Measurements from ENCODE around the gene SKAP1. TPM values are rescaled to one million over a fixed set of nuclear protein-coding genes. Genes with fewer than 3 reads are reported as not detected.
A peak's percentile ranks its signal among the peaks of the same experiment; 100 is the strongest.

Gene SKAP1
- total and polyA plus RNA-seq, 2 experiments from 2014 or later, result 0.27 TPM; not detected in 1

DNA sequence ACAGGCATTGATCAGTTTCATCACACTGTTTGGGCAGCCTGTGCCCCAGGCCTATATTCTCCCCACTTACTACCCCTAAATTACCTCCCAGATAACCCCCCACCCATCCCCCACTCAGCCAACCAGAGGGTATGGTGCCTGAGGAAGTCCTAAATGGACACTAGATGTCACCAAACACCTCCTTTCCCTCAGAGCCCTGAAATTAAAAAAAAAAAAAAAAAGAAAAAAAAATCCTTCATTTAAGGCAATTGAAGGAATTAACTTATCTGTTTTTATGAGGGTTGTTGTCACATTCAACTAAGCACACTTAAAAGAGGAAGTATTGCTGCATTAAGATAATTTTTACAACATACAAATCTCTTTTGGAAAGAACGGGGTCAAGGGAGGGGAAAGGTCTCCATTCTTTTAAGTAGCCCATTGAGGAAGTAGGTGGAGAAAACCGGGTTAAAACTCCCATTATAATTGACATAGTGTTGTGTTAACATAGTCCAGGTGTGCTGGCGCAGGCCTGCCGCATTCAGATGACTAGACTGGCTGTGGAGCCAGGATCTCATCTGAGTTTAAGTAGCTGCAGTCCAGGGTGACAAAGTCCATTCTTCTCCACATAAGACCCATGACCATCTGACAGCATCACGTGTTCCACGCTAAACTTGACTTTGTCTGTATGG is 276.2 kb downstream of the SKAP1 start:
- TF ChIP-seq, protein P1, sequence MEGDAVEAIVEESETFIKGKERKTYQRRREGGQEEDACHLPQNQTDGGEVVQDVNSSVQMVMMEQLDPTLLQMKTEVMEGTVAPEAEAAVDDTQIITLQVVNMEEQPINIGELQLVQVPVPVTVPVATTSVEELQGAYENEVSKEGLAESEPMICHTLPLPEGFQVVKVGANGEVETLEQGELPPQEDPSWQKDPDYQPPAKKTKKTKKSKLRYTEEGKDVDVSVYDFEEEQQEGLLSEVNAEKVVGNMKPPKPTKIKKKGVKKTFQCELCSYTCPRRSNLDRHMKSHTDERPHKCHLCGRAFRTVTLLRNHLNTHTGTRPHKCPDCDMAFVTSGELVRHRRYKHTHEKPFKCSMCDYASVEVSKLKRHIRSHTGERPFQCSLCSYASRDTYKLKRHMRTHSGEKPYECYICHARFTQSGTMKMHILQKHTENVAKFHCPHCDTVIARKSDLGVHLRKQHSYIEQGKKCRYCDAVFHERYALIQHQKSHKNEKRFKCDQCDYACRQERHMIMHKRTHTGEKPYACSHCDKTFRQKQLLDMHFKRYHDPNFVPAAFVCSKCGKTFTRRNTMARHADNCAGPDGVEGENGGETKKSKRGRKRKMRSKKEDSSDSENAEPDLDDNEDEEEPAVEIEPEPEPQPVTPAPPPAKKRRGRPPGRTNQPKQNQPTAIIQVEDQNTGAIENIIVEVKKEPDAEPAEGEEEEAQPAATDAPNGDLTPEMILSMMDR (conservative IDR thresholded peaks at IDR 0.05; ENCODE audit: low read depth in 2 of 2), result peak; percentile 76 to 85
- TF ChIP-seq EZH2 (IDR thresholded peaks at IDR 0.05; ENCODE audit: low read depth, unreplicated experiment), result no peak
- TF ChIP-seq, protein P2, sequence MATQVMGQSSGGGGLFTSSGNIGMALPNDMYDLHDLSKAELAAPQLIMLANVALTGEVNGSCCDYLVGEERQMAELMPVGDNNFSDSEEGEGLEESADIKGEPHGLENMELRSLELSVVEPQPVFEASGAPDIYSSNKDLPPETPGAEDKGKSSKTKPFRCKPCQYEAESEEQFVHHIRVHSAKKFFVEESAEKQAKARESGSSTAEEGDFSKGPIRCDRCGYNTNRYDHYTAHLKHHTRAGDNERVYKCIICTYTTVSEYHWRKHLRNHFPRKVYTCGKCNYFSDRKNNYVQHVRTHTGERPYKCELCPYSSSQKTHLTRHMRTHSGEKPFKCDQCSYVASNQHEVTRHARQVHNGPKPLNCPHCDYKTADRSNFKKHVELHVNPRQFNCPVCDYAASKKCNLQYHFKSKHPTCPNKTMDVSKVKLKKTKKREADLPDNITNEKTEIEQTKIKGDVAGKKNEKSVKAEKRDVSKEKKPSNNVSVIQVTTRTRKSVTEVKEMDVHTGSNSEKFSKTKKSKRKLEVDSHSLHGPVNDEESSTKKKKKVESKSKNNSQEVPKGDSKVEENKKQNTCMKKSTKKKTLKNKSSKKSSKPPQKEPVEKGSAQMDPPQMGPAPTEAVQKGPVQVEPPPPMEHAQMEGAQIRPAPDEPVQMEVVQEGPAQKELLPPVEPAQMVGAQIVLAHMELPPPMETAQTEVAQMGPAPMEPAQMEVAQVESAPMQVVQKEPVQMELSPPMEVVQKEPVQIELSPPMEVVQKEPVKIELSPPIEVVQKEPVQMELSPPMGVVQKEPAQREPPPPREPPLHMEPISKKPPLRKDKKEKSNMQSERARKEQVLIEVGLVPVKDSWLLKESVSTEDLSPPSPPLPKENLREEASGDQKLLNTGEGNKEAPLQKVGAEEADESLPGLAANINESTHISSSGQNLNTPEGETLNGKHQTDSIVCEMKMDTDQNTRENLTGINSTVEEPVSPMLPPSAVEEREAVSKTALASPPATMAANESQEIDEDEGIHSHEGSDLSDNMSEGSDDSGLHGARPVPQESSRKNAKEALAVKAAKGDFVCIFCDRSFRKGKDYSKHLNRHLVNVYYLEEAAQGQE (IDR thresholded peaks at IDR 0.05; ENCODE audit: unreplicated experiment), result no peak
- no peaks in the 10 kb centered on the region for H3K9me2 ChIP-seq (ENCODE audit: insufficient read depth)
- H3K79me2 ChIP-seq (replicated peaks; ENCODE audit: insufficient read depth), result no peaks in the 10 kb centered on the region
- Mint-ChIP-seq H3K4me1 (peaks cover 43% of the 10 kb centered on the region), H3K27me3 (ENCODE audit: insufficient read depth, low read depth, poor library complexity) (peaks cover 19% of the 10 kb centered on the region), H3K27ac (no peak overlapping the region), H3K4me3 (no peak overlapping the region), H3K9me3 (peaks cover 5% of the 10 kb centered on the region; the same call in 2 of the 3 replicates), H3K36me3 (ENCODE audit: low read depth) (no peaks in the 10 kb centered on the region)
- ATAC-seq (peak; percentile 77), DNase-seq (ENCODE audit: low spot score) (peak; percentile 80)
- no peak overlapping the region for H3K4me2 ChIP-seq
- peaks cover under 1% of the 10 kb centered on the region; the same call in 1 of the 2 replicates for H3K27me3 ChIP-seq (ENCODE audit: insufficient read depth)
- no peaks in the 10 kb centered on the region for H3K36me3 ChIP-seq (ENCODE audit: insufficient read depth)
- H3F3A ChIP-seq (replicated peaks; ENCODE audit: low read depth), result no peaks in the 10 kb centered on the region; the same call in 1 of the 2 replicates
- no peak overlapping the region for H3K27ac ChIP-seq (ENCODE audit: low read depth)
- no peak overlapping the region for H3K4me3 ChIP-seq
- H3K4me1 ChIP-seq (ENCODE audit: insufficient read depth), result peaks cover 22% of the 10 kb centered on the region
- no peaks in the 10 kb centered on the region for H4K20me1 ChIP-seq (replicated peaks; ENCODE audit: insufficient read depth)
- H2AFZ ChIP-seq, result no peak overlapping the region

DNA sequence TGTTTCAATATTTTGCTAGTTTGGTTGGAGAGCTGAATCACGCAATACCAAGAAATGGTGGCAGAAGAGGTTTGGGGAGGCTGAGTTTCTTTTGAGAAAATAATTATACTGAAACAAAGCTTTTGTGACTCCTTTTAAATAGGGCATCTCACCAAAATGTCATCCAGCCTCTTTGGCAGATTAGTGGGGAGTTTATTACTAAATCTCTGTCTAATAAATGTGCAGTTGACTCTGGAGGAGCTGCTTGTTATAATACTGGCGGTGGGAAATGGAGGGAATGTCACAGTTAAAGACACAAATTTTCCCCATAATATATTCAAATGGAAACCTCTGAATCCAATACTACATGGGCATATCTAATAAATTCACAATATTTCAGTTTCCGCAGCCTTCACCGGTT is 277.7 kb downstream of the SKAP1 start:
- Histone ChIP-seq H3K36me3 (ENCODE audit: insufficient read depth) (no peaks in the 10 kb centered on the region), H3K4me3 (no peak overlapping the region), H2AFZ (no peak overlapping the region), H3K4me2 (no peak overlapping the region), H3K27ac (ENCODE audit: low read depth) (no peak overlapping the region), H3K27me3 (ENCODE audit: insufficient read depth) (no peaks in the 10 kb centered on the region), H4K20me1 (replicated peaks; ENCODE audit: insufficient read depth) (no peaks in the 10 kb centered on the region), H3F3A (replicated peaks; ENCODE audit: low read depth) (no peaks in the 10 kb centered on the region; the same call in 1 of the 2 replicates), H3K9me2 (ENCODE audit: insufficient read depth) (no peaks in the 10 kb centered on the region), H3K4me1 (ENCODE audit: insufficient read depth) (peaks cover 30% of the 10 kb centered on the region), H3K79me2 (replicated peaks; ENCODE audit: insufficient read depth) (no peaks in the 10 kb centered on the region)
- no peak overlapping the region for H3K27ac Mint-ChIP-seq
- peaks cover 13% of the 10 kb centered on the region for H3K27me3 Mint-ChIP-seq (ENCODE audit: insufficient read depth, low read depth, poor library complexity)
- no peak overlapping the region for H3K4me3 Mint-ChIP-seq
- no peaks in the 10 kb centered on the region for H3K9me3 Mint-ChIP-seq
- no peak for ATAC-seq
- H3K36me3 Mint-ChIP-seq (ENCODE audit: low read depth), result no peaks in the 10 kb centered on the region
- H3K4me1 Mint-ChIP-seq, result peaks cover 53% of the 10 kb centered on the region
- DNase-seq (ENCODE audit: low spot score), result no peak
- TF ChIP-seq JUNB (IDR thresholded peaks at IDR 0.05; ENCODE audit: unreplicated experiment) (no peak), EZH2 (IDR thresholded peaks at IDR 0.05; ENCODE audit: low read depth, unreplicated experiment) (no peak), STAT1 (IDR thresholded peaks at IDR 0.05; ENCODE audit: unreplicated experiment) (no peak), POLR2AphosphoS5 (IDR thresholded peaks at IDR 0.05; ENCODE audit: low read depth) (no peak)
- TF ChIP-seq, protein P3, sequence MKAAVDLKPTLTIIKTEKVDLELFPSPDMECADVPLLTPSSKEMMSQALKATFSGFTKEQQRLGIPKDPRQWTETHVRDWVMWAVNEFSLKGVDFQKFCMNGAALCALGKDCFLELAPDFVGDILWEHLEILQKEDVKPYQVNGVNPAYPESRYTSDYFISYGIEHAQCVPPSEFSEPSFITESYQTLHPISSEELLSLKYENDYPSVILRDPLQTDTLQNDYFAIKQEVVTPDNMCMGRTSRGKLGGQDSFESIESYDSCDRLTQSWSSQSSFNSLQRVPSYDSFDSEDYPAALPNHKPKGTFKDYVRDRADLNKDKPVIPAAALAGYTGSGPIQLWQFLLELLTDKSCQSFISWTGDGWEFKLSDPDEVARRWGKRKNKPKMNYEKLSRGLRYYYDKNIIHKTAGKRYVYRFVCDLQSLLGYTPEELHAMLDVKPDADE (IDR thresholded peaks at IDR 0.05), result no peak
- TF ChIP-seq, protein P4, sequence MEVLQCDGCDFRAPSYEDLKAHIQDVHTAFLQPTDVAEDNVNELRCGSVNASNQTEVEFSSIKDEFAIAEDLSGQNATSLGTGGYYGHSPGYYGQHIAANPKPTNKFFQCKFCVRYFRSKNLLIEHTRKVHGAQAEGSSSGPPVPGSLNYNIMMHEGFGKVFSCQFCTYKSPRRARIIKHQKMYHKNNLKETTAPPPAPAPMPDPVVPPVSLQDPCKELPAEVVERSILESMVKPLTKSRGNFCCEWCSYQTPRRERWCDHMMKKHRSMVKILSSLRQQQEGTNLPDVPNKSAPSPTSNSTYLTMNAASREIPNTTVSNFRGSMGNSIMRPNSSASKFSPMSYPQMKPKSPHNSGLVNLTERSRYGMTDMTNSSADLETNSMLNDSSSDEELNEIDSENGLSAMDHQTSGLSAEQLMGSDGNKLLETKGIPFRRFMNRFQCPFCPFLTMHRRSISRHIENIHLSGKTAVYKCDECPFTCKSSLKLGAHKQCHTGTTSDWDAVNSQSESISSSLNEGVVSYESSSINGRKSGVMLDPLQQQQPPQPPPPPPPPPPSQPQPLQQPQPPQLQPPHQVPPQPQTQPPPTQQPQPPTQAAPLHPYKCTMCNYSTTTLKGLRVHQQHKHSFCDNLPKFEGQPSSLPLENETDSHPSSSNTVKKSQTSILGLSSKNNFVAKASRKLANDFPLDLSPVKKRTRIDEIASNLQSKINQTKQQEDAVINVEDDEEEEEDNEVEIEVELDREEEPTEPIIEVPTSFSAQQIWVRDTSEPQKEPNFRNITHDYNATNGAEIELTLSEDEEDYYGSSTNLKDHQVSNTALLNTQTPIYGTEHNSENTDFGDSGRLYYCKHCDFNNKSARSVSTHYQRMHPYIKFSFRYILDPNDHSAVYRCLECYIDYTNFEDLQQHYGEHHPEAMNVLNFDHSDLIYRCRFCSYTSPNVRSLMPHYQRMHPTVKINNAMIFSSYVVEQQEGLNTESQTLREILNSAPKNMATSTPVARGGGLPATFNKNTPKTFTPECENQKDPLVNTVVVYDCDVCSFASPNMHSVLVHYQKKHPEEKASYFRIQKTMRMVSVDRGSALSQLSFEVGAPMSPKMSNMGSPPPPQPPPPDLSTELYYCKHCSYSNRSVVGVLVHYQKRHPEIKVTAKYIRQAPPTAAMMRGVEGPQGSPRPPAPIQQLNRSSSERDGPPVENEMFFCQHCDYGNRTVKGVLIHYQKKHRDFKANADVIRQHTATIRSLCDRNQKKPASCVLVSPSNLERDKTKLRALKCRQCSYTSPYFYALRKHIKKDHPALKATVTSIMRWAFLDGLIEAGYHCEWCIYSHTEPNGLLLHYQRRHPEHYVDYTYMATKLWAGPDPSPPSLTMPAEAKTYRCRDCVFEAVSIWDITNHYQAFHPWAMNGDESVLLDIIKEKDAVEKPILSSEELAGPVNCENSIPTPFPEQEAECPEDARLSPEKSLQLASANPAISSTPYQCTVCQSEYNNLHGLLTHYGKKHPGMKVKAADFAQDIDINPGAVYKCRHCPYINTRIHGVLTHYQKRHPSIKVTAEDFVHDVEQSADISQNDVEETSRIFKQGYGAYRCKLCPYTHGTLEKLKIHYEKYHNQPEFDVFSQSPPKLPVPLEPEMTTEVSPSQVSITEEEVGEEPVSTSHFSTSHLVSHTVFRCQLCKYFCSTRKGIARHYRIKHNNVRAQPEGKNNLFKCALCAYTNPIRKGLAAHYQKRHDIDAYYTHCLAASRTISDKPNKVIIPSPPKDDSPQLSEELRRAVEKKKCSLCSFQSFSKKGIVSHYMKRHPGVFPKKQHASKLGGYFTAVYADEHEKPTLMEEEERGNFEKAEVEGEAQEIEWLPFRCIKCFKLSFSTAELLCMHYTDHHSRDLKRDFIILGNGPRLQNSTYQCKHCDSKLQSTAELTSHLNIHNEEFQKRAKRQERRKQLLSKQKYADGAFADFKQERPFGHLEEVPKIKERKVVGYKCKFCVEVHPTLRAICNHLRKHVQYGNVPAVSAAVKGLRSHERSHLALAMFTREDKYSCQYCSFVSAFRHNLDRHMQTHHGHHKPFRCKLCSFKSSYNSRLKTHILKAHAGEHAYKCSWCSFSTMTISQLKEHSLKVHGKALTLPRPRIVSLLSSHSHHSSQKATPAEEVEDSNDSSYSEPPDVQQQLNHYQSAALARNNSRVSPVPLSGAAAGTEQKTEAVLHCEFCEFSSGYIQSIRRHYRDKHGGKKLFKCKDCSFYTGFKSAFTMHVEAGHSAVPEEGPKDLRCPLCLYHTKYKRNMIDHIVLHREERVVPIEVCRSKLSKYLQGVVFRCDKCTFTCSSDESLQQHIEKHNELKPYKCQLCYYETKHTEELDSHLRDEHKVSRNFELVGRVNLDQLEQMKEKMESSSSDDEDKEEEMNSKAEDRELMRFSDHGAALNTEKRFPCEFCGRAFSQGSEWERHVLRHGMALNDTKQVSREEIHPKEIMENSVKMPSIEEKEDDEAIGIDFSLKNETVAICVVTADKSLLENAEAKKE (CRISPR knock-in tag; IDR thresholded peaks at IDR 0.05), result no peak

Data from GM23338 (cell line).